Measurements from ENCODE around the gene PCBD1.

PCBD1 gene

DNA sequence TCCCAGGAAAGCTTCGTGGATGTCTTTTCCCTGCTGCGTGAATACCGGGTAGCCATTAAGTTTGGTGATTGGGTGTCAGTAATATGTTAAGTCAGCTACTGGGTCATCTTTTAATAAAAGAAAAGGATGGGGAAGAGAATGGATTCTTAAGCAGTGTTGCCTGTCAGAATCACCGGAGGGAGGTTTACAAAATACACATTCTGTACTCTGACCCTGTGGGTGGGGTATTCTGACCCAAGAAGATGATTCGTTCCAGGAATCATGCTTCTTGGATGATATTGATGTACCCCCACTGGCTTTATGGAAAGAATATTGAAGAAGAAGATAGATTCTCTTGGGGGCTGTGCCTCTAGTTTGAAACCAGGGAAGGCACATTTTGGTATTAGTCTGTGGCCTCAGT lies 54.3 kb downstream of the PCBD1 start:
- no peak for DNase-seq (ENCODE audit: low read depth, low spot score)

DNA sequence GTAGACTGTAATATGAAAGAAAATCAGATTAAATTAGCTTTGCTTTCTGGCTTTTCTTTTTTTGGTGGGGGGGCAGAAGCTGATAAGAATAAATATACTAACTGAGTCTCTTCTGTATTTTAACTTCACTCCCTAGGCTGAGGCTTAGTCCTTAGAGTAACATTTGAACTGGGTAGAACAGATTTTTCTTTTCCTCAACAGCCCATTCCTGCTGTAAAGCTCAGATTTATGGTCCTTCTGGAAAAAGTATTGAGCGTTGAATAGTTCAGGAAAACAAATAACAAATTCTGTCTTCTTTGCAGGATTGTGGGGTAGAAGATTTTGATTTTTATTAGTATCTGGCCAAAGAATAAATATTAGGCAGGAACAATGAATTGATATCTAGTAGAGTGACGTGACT lies 54.8 kb downstream of the PCBD1 start:
- no peak for DNase-seq (ENCODE audit: low read depth, low spot score)
